GM19455 (cell line): ENCODE results near the gene CEP76.

Experiments used
- ATAC-seq: cut with Tn5 transposase; IDR thresholded peaks from one replicate; pipeline ENCODE4 v1.9.1; 2021; ENCODE audit not compliant: unreplicated experiment

CEP76 gene

DNA sequence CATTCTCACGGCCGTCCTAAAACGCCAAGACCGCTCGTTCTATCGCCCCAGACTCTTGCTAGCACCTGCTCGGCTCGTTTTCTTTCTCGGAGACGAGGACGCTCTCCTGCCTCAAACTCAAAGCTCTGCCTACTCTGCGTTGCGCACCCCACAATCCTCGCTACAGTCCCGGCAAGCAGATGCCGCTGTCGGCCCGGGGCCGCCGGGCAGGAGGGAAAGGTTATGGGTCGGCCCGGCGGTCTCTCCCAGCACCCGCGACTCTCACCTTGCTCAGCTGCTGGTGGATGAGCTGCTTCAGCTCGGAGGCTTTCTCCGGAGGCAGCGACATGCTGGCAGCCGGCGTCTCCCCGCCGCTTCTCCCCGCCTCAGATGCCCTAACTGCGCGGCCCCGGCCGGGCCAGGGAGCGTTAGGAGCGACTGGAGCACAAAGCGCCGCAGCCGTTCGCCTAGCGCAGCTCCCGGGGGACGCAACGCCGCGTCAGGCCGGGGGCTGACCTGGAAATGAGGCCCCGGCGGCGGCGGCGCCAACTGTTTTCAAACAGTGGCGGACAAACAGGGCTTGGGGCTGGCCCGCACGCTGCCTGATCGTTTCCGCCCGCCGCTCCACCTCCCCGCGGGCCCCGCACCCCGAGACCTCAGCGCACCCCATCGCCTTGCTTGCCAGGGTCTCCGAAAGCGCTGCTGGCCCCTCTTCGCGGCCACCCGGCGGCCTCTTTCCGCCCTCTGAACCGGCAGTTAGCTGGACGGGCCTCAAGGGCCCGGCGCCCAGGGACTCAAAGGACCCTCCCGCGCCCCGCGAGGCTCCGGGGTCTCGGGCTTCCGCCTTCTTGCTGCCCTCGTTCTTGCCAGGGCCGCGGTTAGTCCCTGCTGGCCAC lies at the start of gene CEP76, which contains the start of gene PSMG2:
Gene CEP76 (minus strand): TSS at position 503 of the 875 bp plus-strand sequence. CDS start 175 bp downstream, at position 328.
Gene PSMG2 (plus strand): TSS at position 822 of the 875 bp plus-strand sequence. CDS start 66 bp downstream, outside the sequence.
- peak; percentile 78 for ATAC-seq

DNA sequence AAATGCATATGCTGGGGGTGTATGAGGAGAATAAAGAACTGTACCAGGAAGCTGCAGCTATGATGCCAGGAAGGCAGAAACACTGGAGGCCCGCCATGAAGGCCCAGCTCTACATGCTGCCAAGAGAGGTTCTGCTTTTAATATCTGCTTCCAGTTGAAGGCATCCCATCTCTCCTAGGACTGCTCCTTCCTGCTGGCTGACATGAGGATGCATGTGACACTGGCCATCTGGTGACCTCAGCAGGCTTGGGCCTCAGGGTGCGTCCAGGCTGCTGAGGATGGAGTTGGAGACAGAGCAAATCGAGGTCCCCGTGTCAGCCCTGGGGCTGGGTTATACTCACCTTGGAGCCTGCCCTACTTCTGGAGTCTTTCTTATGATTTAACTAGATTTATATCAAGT lies 49.4 kb upstream of the CEP76 start:
- ATAC-seq: no peak

DNA sequence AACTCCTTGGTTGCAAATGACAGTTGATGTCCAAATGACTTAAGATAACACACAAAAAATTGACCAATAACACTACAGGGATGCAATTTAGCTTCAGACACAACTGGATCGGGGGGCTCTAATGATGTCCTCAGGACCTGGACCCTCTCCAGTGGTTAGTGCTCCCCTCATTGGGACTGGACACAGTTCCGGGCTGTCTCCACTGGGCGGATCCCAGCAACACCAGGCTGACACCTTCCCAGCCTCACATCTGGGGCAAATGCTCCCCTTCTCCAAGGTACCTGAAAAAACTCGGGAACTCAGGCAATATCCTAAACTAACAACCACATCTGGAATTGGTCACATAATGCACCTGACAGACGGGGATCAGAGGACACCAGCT lies 49.0 kb upstream of the CEP76 start:
- ATAC-seq: no peak

GRCh38 chr18:12750715-12751502 lies 48.4 kb upstream of the CEP76 start:
- no peak for ATAC-seq

DNA sequence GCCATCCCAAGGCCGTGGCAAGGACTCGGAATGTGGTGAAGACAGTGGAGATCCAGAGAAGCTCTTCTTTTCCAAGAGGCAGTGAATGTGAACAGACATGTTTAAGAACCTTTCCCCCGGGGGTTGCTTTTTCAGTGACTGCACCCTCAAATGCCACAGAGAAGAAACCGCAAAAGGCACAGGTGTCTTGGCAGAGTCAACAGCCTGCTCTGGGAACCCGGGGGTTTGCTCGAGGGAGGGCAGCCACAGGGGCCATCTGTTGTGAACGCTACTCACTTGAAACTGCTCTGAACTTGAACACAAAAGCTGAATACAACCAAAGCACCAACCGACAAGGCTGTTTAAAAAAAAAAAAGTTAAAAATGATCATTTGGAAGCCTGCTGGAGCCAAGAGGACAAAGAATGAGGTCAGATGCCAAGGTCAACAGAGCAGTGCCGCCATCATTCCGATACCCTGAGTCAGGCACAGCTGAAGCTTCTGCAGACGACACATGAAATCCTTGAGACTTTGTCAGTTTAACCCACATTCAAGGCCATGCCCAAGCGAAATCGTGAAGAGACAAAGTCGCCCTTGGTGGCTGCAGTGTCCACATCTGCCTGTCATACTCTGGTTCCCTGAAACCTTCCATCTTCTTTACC lies 47.7 kb upstream of the CEP76 start:
- no peak for ATAC-seq

DNA sequence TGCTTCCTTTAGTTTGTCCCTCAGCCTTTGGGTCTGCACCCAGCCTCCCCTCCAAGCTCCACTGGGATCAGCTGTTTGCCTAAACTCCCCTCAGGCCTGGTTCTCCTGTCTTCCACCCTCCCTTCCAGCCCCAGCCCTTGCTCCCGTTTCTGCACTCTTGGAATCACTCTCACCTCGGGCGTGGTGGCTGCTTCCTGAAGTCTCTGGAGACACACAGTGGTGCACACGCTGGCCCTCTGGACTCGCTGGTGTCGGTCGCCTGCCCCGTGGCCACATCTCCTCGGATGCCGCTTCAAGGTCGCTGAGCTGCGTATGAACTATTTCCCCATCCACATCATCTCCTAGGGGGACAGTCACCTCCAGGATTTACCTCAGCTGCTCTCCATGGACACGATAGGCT lies 46.6 kb upstream of the CEP76 start:
- ATAC-seq: no peak

DNA sequence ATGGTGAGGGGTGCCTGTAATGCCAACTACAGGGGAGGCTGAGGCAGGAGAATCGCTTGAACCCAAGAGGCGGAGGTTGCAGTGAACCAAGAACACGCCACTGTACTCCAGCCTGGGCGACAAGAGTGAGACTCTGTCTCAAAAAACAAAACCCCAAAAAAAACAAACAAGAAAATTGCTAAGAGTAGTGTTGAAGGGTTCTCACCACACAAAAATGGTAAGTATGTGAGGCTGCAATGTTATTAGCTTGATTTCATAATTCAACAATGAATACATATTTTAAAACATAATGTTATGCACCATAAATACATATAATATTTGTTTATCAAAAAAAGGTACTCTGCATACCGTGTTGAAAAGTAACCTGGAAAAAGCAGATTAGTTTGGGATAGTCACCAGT lies 46.1 kb upstream of the CEP76 start:
- no peak for ATAC-seq

GRCh38 chr18:12747530-12748315 lies 45.2 kb upstream of the CEP76 start:
- no peak for ATAC-seq

DNA sequence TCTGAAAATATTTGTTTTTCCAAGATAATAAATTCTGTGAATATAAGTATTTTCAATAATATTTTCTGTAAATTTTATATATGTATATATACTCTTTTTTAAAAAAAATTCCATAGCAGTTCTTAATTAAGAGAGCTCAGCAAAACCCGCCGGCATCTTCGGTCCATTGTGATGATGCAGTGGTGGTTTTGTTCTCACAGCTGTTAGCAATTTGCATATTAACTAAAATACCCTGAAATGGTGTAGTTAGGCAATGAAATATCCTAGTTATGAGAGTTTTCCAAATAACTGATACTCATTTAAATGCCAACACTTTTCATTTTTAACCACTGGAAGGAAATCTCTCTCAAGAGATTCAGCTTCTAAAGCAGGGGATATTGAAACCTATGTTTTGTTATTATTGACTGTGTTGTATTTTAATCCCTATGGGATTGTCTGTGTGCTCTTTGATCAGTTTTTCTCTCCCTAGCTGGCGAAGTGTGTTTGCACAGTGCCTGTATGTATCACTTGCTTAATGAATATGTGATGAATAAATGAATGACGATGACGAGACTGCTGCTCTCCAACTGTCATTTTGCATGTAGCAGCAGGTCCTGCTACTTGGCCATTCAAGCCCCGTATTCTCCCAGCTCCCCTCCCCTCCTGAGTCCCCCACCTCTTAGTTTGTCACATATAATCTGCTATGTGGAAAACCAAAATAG lies 42.7 kb upstream of the CEP76 start:
- ATAC-seq: no peak

DNA sequence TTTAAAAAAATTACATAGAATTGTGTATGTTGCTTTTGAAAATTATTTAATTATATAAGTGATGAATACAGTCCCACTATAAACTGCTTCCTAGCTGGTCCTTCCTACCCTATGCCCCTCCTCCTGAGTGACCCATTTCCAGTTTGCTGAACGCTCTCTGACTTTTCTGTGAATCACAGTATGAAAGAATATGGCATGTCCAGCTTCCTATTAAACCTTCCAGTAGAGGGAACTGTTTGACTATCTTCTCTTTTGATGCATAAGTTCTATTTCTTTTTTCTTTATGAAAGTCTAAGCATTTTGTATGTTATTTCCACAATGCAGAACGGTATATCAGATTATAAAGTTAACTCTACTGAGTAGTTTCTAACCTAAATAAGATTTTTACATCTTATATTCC lies 41.6 kb upstream of the CEP76 start:
- no peak for ATAC-seq

DNA sequence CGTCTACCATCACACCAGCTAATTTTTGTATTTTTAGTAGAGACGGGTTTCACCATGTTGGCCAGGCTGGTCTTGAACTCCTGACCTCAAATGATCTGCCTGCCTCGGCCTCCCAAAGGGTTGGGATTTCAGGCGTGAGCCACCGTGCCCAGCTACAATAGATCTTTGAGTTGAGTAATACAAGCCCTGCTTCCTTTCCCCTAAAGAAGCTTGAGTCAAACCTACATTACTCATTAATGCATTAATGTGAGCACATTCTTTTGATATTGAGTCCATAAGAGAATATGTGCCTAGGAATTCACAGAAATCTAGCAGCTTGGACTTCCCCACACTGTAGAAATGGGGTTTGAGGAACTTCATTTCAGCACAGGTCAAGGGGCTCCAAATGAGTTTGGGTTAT lies 39.9 kb upstream of the CEP76 start:
- no peak for ATAC-seq

DNA sequence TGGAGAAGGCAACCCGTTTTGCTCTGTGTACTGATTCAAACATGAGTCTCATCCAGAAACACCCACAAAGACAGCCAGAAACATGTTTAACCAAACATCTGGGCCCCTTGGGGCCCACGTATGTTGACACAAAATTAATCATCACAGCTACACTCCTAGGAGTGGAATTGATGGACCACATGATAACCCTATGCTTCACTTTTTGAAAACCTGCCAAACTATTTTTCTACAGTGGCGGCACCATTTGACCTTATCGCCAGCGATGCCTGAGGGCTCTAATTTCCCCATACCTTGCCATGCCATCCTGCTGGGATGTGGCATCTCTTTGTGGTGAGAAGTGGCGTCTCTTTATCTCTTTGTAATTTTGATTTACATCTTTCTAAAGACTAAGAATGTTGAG lies 38.8 kb upstream of the CEP76 start:
- no peak for ATAC-seq

GRCh38 chr18:12737243-12737902 lies 34.9 kb upstream of the CEP76 start:
- ATAC-seq: no peak

GRCh38 chr18:12726774-12727550 lies 24.4 kb upstream of the CEP76 start:
- ATAC-seq: no peak

DNA sequence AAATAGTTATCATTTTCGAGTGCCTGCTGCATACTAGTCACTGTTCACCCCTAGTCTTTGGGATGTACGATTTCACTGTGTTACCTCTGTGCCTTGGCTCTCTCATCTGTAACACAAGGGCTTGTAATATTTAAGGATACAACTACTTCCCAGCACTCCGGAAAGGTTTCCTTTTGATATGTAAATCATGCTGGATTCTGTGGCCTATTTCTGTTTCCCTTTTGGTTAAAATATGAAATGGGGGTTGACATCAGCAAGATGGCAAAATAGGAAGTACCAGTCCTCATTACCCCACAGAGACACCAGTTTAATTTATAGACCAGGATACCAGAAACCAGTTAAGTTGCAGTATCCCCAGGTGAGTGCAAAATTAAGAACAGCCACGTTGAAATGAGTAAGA lies 23.8 kb upstream of the CEP76 start:
- ATAC-seq: no peak

DNA sequence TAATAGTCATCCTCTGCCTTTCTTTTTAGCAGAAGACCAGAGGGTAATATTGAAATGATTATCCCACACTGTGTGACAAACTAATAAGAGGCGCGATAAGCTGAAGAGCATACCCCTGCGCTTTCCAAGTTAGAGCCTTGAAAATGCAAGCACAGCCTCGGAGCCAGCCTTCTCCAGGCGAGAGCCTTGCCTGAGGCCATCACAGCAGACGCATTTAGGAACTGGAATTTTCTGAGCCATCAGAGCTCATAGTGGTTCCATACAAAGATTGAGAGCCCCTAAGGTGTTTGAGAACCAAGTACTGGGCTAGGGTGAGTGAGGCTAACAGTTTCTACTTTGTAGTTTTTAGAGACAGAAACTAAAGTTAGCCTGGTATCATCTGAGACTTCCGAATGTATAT lies 20.2 kb upstream of the CEP76 start:
- no peak for ATAC-seq

DNA sequence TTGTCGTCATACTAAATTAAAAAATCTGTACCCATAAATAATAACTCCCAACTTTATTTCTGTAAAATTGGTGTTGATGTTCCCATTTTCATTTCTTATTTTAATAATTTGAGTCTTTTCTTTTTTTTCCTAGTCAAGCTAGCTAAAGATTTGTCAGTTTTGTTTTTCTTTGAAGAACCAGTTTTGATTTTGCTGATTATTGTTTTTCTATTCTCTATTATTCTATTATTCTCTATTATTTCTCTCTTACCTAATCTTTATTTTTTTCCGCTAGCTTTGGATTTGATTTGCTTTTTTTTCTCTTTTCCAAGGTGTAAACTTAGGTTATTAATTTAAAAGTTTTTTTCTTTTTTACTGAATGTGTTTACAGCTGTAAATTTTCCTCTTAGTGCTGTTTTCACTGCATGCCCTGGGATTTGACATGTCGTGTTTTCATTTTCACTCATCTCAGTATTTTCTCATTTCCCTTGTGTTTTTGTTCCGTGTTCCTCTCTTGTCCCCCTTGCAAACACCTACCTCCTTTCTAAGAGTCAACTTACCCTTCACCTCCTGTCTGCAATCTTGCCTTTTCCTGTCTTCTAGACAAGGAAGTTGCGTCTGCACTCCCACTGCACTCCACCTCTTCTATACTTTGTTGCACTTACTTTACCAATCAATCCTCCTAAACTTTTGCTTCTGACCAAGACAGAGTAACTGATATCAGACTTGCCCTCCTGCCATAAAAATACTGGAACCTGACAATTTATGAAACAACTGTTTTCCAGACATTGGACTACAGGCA lies 19.2 kb upstream of the CEP76 start:
- ATAC-seq: no peak

- ATAC-seq: no peak
Observed at GRCh38 chr18:12711446-12711845, 8.9 kb upstream of the CEP76 start.
